ENCODE data around the gene BANF1. TPM values are rescaled to one million over a fixed set of nuclear protein-coding genes. Genes with fewer than 3 reads are reported as not detected.

BANF1 gene
- total RNA-seq, 1 donor from 2014 or later, result 180 TPM

DNA sequence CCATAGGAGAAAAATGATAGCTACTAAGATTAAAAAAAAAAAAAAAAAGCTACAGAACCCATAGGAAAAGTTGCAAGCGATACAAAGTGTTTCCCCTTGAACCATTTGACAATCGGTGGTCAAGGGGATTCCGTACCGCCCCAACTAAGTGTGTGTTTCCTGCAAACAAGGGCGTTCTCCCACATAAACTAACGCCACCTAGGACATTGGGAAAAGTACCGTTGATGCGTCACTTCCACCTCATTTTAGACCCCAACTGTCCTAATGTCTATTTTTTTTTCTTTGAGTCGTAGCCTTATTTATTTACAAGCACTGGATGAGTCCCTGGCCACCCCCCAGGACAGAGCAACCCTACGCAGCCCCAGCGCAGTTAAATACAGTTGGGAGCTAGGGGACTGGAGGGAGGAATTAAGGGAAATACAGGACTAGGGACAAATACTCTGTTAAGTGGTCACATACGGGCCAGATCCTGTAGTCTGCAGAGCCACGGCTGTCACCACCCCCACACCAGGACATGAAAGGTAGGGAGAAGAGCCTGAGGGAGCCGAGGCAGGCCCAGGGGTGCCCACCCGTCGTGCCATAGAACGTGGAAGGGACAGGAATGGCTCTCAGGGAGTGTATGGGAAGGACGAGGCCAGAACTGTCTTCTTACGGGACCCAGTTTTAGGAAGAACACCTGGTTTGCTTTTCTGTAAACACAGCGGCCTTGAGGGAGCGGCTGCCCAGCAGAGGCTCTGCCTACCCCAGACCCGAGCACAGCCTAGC lies 19.3 kb upstream of the BANF1 start:
- Histone ChIP-seq H3K27me3 (ENCODE audit: insufficient read depth, low read length) (no peaks in the 10 kb centered on the region), H4K20me1 (ENCODE audit: insufficient read depth, low read length) (no peaks in the 10 kb centered on the region), H3K4me3 (ENCODE audit: insufficient read depth, low read depth, low read length) (no peak overlapping the region), H3K36me3 (ENCODE audit: insufficient read depth, low read length) (no peaks in the 10 kb centered on the region), H3K9ac (ENCODE audit: low read length) (no peak overlapping the region), H3K27ac (ENCODE audit: low read depth, low read length) (no peak overlapping the region), H3K4me1 (ENCODE audit: insufficient read depth, low read length) (no peaks in the 10 kb centered on the region), H2AFZ (ENCODE audit: low read depth, low read length) (no peak overlapping the region), H3K79me2 (ENCODE audit: insufficient read depth, low read length) (no peaks in the 10 kb centered on the region), H3K9me3 (ENCODE audit: insufficient read depth, low read depth, low read length) (no peaks in the 10 kb centered on the region), H3K4me2 (ENCODE audit: low read length) (no peak overlapping the region)
- no peak for FAIRE-seq
- Mint-ChIP-seq H3K27me3 (ENCODE audit: low read depth, unreplicated experiment) (no peaks in the 10 kb centered on the region), H3K36me3 (ENCODE audit: low read depth, unreplicated experiment) (peaks cover 8% of the 10 kb centered on the region), H3K9me3 (ENCODE audit: unreplicated experiment) (no peaks in the 10 kb centered on the region), H3K27ac (ENCODE audit: unreplicated experiment) (no peak overlapping the region), H3K4me3 (ENCODE audit: unreplicated experiment) (no peak overlapping the region), H3K4me1 (ENCODE audit: low read depth, unreplicated experiment) (no peaks in the 10 kb centered on the region)
- no peak for TF ChIP-seq EZH2 (IDR thresholded peaks at IDR 0.05; ENCODE audit: insufficient read depth, low read length)
- TF ChIP-seq, protein P1, sequence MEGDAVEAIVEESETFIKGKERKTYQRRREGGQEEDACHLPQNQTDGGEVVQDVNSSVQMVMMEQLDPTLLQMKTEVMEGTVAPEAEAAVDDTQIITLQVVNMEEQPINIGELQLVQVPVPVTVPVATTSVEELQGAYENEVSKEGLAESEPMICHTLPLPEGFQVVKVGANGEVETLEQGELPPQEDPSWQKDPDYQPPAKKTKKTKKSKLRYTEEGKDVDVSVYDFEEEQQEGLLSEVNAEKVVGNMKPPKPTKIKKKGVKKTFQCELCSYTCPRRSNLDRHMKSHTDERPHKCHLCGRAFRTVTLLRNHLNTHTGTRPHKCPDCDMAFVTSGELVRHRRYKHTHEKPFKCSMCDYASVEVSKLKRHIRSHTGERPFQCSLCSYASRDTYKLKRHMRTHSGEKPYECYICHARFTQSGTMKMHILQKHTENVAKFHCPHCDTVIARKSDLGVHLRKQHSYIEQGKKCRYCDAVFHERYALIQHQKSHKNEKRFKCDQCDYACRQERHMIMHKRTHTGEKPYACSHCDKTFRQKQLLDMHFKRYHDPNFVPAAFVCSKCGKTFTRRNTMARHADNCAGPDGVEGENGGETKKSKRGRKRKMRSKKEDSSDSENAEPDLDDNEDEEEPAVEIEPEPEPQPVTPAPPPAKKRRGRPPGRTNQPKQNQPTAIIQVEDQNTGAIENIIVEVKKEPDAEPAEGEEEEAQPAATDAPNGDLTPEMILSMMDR (IDR thresholded peaks at IDR 0.05; ENCODE audit: insufficient read depth, low read depth, low read length), result no peak
- no peak for DNase-seq (ENCODE audit: low read depth)

DNA sequence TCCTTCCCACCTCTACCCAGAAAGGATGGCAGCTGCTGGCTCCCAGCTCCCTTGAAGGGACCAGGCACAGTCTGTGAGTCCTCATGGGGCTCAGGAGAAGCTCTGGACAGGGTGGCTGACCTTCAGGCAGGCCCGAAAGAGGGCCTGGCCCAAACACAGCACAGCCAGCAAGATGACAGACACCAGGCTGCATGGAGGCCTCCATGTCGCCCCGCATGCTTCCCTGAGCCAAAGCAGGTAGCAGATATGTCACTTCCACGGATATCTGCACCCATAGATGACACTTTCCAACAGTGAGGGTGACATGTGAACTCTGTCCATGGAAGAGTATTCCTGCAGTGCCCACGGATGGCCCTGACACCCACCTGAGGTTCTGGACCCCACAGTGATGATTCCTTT lies 18.7 kb upstream of the BANF1 start:
- no peak overlapping the region for H3K27ac Mint-ChIP-seq (ENCODE audit: unreplicated experiment)
- no peak for DNase-seq (ENCODE audit: low read depth)

More for the DNA sequence above, 18.7 kb upstream of the BANF1 start:
- no peak overlapping the region for H3K4me2 ChIP-seq (ENCODE audit: low read length)
- Mint-ChIP-seq H3K27me3 (ENCODE audit: low read depth, unreplicated experiment) (no peaks in the 10 kb centered on the region), H3K4me3 (ENCODE audit: unreplicated experiment) (no peak overlapping the region), H3K36me3 (ENCODE audit: low read depth, unreplicated experiment) (peaks cover 8% of the 10 kb centered on the region), H3K4me1 (ENCODE audit: low read depth, unreplicated experiment) (no peaks in the 10 kb centered on the region), H3K9me3 (ENCODE audit: unreplicated experiment) (no peaks in the 10 kb centered on the region)
- no peaks in the 10 kb centered on the region for H4K20me1 ChIP-seq (ENCODE audit: insufficient read depth, low read length)
- no peaks in the 10 kb centered on the region for H3K36me3 ChIP-seq (ENCODE audit: insufficient read depth, low read length)
- H3K27ac ChIP-seq (ENCODE audit: low read depth, low read length), result no peak overlapping the region
- H3K4me3 ChIP-seq (ENCODE audit: insufficient read depth, low read depth, low read length), result no peak overlapping the region
- no peak overlapping the region for H3K9ac ChIP-seq (ENCODE audit: low read length)
- no peaks in the 10 kb centered on the region for H3K79me2 ChIP-seq (ENCODE audit: insufficient read depth, low read length)
- no peak overlapping the region for H2AFZ ChIP-seq (ENCODE audit: low read depth, low read length)
- H3K27me3 ChIP-seq (ENCODE audit: insufficient read depth, low read length), result no peaks in the 10 kb centered on the region
- H3K4me1 ChIP-seq (ENCODE audit: insufficient read depth, low read length), result no peaks in the 10 kb centered on the region
- FAIRE-seq, result no peak
- TF ChIP-seq, protein P1 (IDR thresholded peaks at IDR 0.05; ENCODE audit: insufficient read depth, low read depth, low read length), result no peak
- no peak for TF ChIP-seq EZH2 (IDR thresholded peaks at IDR 0.05; ENCODE audit: insufficient read depth, low read length)
- H3K9me3 ChIP-seq (ENCODE audit: insufficient read depth, low read depth, low read length), result no peaks in the 10 kb centered on the region

Data from astrocyte (in vitro differentiated cells and primary cell).